ENCODE results near the gene GIGYF2. TPM values are rescaled to one million over a fixed set of nuclear protein-coding genes. Genes with fewer than 3 reads are reported as not detected.
"Not testable (repeated sequence)": the region's sequence is repeated elsewhere in the genome, so short reads cannot be mapped to it uniquely, and the experiment has no call there.

GIGYF2 gene
- polyA plus RNA-seq, 2 donors: 10.9 to 11.0 TPM

DNA sequence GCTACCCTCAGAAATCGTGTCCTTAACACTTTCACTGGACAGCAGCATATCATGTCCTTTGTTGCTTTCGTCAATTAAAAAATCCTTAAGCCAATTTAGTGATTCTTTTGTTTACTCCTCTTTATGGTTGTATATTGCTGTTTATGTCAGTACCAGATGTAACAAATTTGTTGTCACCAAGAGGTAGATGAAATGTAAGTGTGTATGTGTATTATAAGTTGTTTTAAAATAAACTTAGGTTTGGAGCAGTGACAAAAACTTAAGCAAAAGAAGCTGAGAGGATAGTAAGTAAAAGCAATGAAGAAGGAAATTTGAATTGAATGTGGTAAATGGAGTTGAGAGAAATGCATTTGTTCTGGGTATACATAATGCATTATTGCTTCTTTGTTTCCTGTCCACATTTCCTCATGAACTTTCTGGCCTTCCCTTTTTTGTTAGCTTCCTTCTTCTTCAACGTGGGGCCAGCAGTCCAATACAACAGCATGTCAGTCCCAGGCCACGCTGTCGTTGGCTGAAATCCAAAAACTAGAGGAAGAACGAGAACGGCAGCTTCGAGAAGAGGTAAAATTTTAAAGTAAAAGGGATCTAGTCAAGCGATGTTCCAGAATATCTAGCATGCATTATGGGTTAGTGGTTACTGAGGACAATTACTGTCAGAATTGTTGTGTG lies 142.4 kb downstream of the GIGYF2 start:
- H3K27me3 ChIP-seq (ENCODE audit: control insufficient read depth in 1 of 2, insufficient read depth in 2 of 2, low read length in 2 of 2): no peaks in the 10 kb centered on the region
- no peaks in the 10 kb centered on the region for H3K9me3 ChIP-seq (ENCODE audit: control insufficient read depth in 2 of 2, insufficient read depth in 1 of 2, low read depth in 1 of 2, low read length in 1 of 2)
- no peak overlapping the region for H3K4me3 ChIP-seq (ENCODE audit: low read depth in 1 of 2, low read length in 2 of 2)
- WGBS, 2 donors: 34 to 44% methylated on average over 9 of the region's 9 CpGs
- no peaks in the 10 kb centered on the region for H3K4me1 ChIP-seq (ENCODE audit: control insufficient read depth in 2 of 2, insufficient read depth in 2 of 2, low read length in 1 of 2)
- peaks cover 13 to 17% of the 10 kb centered on the region in 2 donors for H3K36me3 ChIP-seq (ENCODE audit: control insufficient read depth in 2 of 2, insufficient read depth in 2 of 2, low read length in 1 of 2)
- H3K27ac ChIP-seq (ENCODE audit: low read depth in 2 of 2, low read length in 1 of 2): no peak overlapping the region

GRCh38 chr2:232842689-232843088 lies 145.6 kb downstream of the GIGYF2 start:
- no peaks in the 10 kb centered on the region for H3K27me3 ChIP-seq (ENCODE audit: control insufficient read depth in 1 of 2, insufficient read depth in 2 of 2, low read length in 2 of 2)
- H3K36me3 ChIP-seq (ENCODE audit: control insufficient read depth in 2 of 2, insufficient read depth in 2 of 2, low read length in 1 of 2): peaks cover 15 to 17% of the 10 kb centered on the region in 2 donors
- H3K27ac ChIP-seq (ENCODE audit: low read depth in 2 of 2, low read length in 1 of 2): no peak overlapping the region
- WGBS, 2 donors: 46 to 59% methylated on average over 2 of the region's 2 CpGs
- no peaks in the 10 kb centered on the region for H3K9me3 ChIP-seq (ENCODE audit: control insufficient read depth in 2 of 2, insufficient read depth in 1 of 2, low read depth in 1 of 2, low read length in 1 of 2)
- no peaks in the 10 kb centered on the region for H3K4me1 ChIP-seq (ENCODE audit: control insufficient read depth in 2 of 2, insufficient read depth in 2 of 2, low read length in 1 of 2)
- H3K4me3 ChIP-seq (ENCODE audit: low read depth in 1 of 2, low read length in 2 of 2): no peak overlapping the region

DNA sequence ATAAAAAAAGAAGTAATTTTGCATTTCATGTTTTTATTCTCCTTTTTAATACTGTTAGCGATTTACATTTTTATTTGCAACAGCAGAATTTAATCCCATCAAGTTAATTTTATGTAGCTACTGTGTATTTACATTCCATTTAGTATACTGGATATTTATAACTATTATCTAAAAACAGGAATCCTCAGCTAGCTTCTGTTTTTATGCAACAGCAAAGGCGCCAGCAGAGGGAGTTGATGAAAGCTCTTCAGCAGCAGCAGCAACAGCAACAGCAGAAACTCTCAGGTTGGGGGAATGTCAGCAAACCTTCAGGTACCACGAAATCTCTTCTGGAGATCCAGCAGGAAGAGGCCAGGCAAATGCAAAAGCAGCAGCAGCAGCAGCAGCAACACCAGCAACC lies 146.7 kb downstream of the GIGYF2 start:
- WGBS, 2 donors: 80 to 93% methylated on average over 3 of the region's 3 CpGs

GRCh38 chr2:232846055-232846454 lies 148.9 kb downstream of the GIGYF2 start:
- H3K4me1 ChIP-seq (ENCODE audit: control insufficient read depth in 2 of 2, insufficient read depth in 2 of 2, low read length in 1 of 2): no peaks in the 10 kb centered on the region
- no peak overlapping the region for H3K4me3 ChIP-seq (ENCODE audit: low read depth in 1 of 2, low read length in 2 of 2)
- H3K36me3 ChIP-seq (ENCODE audit: control insufficient read depth in 2 of 2, insufficient read depth in 2 of 2, low read length in 1 of 2): peaks cover 25 to 26% of the 10 kb centered on the region in 2 donors
- H3K9me3 ChIP-seq (ENCODE audit: control insufficient read depth in 2 of 2, insufficient read depth in 1 of 2, low read depth in 1 of 2, low read length in 1 of 2): no peaks in the 10 kb centered on the region
- no peak overlapping the region for H3K27ac ChIP-seq (ENCODE audit: low read depth in 2 of 2, low read length in 1 of 2)
- H3K27me3 ChIP-seq (ENCODE audit: control insufficient read depth in 1 of 2, insufficient read depth in 2 of 2, low read length in 2 of 2): no peaks in the 10 kb centered on the region

More for the DNA sequence above, 146.7 kb downstream of the GIGYF2 start:
- Histone ChIP-seq H3K4me3 (ENCODE audit: low read depth in 1 of 2, low read length in 2 of 2) (no peak overlapping the region), H3K27ac (ENCODE audit: low read depth in 2 of 2, low read length in 1 of 2) (no peak overlapping the region), H3K4me1 (ENCODE audit: control insufficient read depth in 2 of 2, insufficient read depth in 2 of 2, low read length in 1 of 2) (no peaks in the 10 kb centered on the region), H3K9me3 (ENCODE audit: control insufficient read depth in 2 of 2, insufficient read depth in 1 of 2, low read depth in 1 of 2, low read length in 1 of 2) (no peaks in the 10 kb centered on the region), H3K27me3 (ENCODE audit: control insufficient read depth in 1 of 2, insufficient read depth in 2 of 2, low read length in 2 of 2) (no peaks in the 10 kb centered on the region), H3K36me3 (ENCODE audit: control insufficient read depth in 2 of 2, insufficient read depth in 2 of 2, low read length in 1 of 2) (peaks cover 17 to 18% of the 10 kb centered on the region in 2 donors)

DNA sequence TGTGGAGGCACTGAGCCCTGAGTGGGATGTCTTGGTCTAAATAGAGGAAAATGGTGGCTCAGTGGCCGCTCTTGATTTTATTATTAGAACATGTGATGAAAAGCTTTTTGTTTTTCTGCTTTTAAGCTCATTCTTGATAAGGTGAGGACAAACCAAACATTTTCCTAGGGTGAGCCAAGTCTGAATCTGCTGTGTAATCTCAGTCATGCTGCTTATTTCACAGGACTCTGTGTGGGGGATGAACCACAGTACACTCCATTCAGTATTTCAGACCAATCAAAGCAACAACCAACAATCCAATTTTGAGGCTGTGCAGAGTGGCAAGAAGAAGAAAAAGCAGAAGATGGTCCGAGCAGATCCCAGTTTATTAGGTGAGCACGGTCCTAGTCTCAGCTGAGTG lies 152.9 kb downstream of the GIGYF2 start:
- Histone ChIP-seq H3K36me3 (ENCODE audit: control insufficient read depth in 2 of 2, insufficient read depth in 2 of 2, low read length in 1 of 2) (peaks cover 21 to 23% of the 10 kb centered on the region in 2 donors), H3K27ac (ENCODE audit: low read depth in 2 of 2, low read length in 1 of 2) (no peak overlapping the region), H3K4me3 (ENCODE audit: low read depth in 1 of 2, low read length in 2 of 2) (no peak overlapping the region), H3K9me3 (ENCODE audit: control insufficient read depth in 2 of 2, insufficient read depth in 1 of 2, low read depth in 1 of 2, low read length in 1 of 2) (no peaks in the 10 kb centered on the region), H3K4me1 (ENCODE audit: control insufficient read depth in 2 of 2, insufficient read depth in 2 of 2, low read length in 1 of 2) (no peaks in the 10 kb centered on the region), H3K27me3 (ENCODE audit: control insufficient read depth in 1 of 2, insufficient read depth in 2 of 2, low read length in 2 of 2) (no peaks in the 10 kb centered on the region)
- WGBS, 2 donors: 92 to 96% methylated on average over 3 of the region's 3 CpGs

GRCh38 chr2:232852081-232852480 lies 154.9 kb downstream of the GIGYF2 start:
- not testable (repeated sequence) for H3K27ac ChIP-seq (ENCODE audit: low read depth in 2 of 2, low read length in 1 of 2); H3K27me3 ChIP-seq (ENCODE audit: control insufficient read depth in 1 of 2, insufficient read depth in 2 of 2, low read length in 2 of 2); H3K4me3 ChIP-seq (ENCODE audit: low read depth in 1 of 2, low read length in 2 of 2); H3K9me3 ChIP-seq (ENCODE audit: control insufficient read depth in 2 of 2, insufficient read depth in 1 of 2, low read depth in 1 of 2, low read length in 1 of 2); H3K4me1 ChIP-seq (ENCODE audit: control insufficient read depth in 2 of 2, insufficient read depth in 2 of 2, low read length in 1 of 2)
- 85 to 88% methylated on average over 11 of the region's 11 CpGs for WGBS, 2 donors
- peaks cover 21 to 23% of the 10 kb centered on the region in 2 donors for H3K36me3 ChIP-seq (ENCODE audit: control insufficient read depth in 2 of 2, insufficient read depth in 2 of 2, low read length in 1 of 2)

DNA sequence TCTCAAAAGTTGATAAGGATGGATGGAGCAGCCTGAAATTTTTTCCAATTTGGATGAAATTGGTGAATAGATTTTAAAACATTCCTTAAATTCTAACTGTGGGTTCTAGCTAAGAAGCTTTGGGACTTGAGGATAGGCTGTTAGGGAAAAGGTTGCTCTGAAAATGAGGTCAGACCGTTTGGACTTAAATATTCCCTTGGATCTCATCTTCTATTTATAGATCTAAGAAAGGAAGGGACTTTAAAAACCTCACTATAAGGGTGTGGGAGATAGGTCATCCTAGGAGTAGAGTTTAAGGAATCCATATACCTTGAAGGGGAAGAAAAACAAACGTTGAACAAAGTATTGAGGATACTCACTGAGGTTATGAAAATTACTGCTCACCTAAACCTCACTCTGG lies 155.5 kb downstream of the GIGYF2 start:
- 44 to 49% methylated on average over 2 of the region's 2 CpGs for WGBS, 2 donors
- no peak overlapping the region for H3K4me3 ChIP-seq (ENCODE audit: low read depth in 1 of 2, low read length in 2 of 2)
- no peaks in the 10 kb centered on the region for H3K4me1 ChIP-seq (ENCODE audit: control insufficient read depth in 2 of 2, insufficient read depth in 2 of 2, low read length in 1 of 2)
- no peak overlapping the region for H3K27ac ChIP-seq (ENCODE audit: low read depth in 2 of 2, low read length in 1 of 2)
- peaks cover 21 to 23% of the 10 kb centered on the region in 2 donors for H3K36me3 ChIP-seq (ENCODE audit: control insufficient read depth in 2 of 2, insufficient read depth in 2 of 2, low read length in 1 of 2)
- no peaks in the 10 kb centered on the region for H3K27me3 ChIP-seq (ENCODE audit: control insufficient read depth in 1 of 2, insufficient read depth in 2 of 2, low read length in 2 of 2)
- no peaks in the 10 kb centered on the region for H3K9me3 ChIP-seq (ENCODE audit: control insufficient read depth in 2 of 2, insufficient read depth in 1 of 2, low read depth in 1 of 2, low read length in 1 of 2)

- no peaks in the 10 kb centered on the region for H3K4me1 ChIP-seq (ENCODE audit: control insufficient read depth in 2 of 2, insufficient read depth in 2 of 2, low read length in 1 of 2)
- WGBS, 2 donors: 36 to 42% methylated on average over 7 of the region's 7 CpGs
- H3K4me3 ChIP-seq (ENCODE audit: low read depth in 1 of 2, low read length in 2 of 2): no peak overlapping the region
- no peak overlapping the region for H3K27ac ChIP-seq (ENCODE audit: low read depth in 2 of 2, low read length in 1 of 2)
- peaks cover 23% of the 10 kb centered on the region in 2 donors for H3K36me3 ChIP-seq (ENCODE audit: control insufficient read depth in 2 of 2, insufficient read depth in 2 of 2, low read length in 1 of 2)
- H3K9me3 ChIP-seq (ENCODE audit: control insufficient read depth in 2 of 2, insufficient read depth in 1 of 2, low read depth in 1 of 2, low read length in 1 of 2): no peaks in the 10 kb centered on the region
- no peaks in the 10 kb centered on the region for H3K27me3 ChIP-seq (ENCODE audit: control insufficient read depth in 1 of 2, insufficient read depth in 2 of 2, low read length in 2 of 2)
Measured at GRCh38 chr2:232854082-232854481, 157.0 kb downstream of the GIGYF2 start.

DNA sequence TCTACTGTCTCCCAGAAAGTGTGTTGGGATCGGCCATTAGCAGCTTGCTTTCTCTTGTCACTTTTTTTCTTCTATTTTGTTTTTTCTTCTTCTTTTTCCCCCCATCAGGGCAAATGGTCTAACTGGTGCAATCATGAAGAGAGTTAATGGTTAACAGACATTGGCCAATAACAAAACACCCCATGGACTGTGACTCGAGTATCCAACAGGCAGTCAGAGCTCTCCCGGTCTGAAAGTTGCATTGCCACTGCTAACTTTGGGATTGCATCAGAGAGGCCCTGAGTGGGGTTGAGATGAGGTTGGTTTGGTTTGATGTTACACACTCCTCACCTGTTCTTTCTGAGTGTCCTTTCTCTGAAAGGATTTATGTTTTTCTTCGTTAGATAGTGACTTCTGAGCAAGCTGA lies 160.0 kb downstream of the GIGYF2 start:
- no peaks in the 10 kb centered on the region for H3K27me3 ChIP-seq (ENCODE audit: control insufficient read depth in 1 of 2, insufficient read depth in 2 of 2, low read length in 2 of 2)
- H3K4me3 ChIP-seq (ENCODE audit: low read depth in 1 of 2, low read length in 2 of 2): no peak overlapping the region
- H3K27ac ChIP-seq (ENCODE audit: low read depth in 2 of 2, low read length in 1 of 2): no peak overlapping the region
- no peaks in the 10 kb centered on the region for H3K4me1 ChIP-seq (ENCODE audit: control insufficient read depth in 2 of 2, insufficient read depth in 2 of 2, low read length in 1 of 2)
- H3K36me3 ChIP-seq (ENCODE audit: control insufficient read depth in 2 of 2, insufficient read depth in 2 of 2, low read length in 1 of 2): peaks cover 10 to 14% of the 10 kb centered on the region in 2 donors
- WGBS, 2 donors: 78 to 80% methylated on average over 4 of the region's 4 CpGs
- H3K9me3 ChIP-seq (ENCODE audit: control insufficient read depth in 2 of 2, insufficient read depth in 1 of 2, low read depth in 1 of 2, low read length in 1 of 2): no peaks in the 10 kb centered on the region

- H3K36me3 ChIP-seq (ENCODE audit: control insufficient read depth in 2 of 2, insufficient read depth in 2 of 2, low read length in 1 of 2): peaks cover 10 to 14% of the 10 kb centered on the region in 2 donors
- no peaks in the 10 kb centered on the region for H3K9me3 ChIP-seq (ENCODE audit: control insufficient read depth in 2 of 2, insufficient read depth in 1 of 2, low read depth in 1 of 2, low read length in 1 of 2)
- no peaks in the 10 kb centered on the region for H3K4me1 ChIP-seq (ENCODE audit: control insufficient read depth in 2 of 2, insufficient read depth in 2 of 2, low read length in 1 of 2)
- H3K27ac ChIP-seq (ENCODE audit: low read depth in 2 of 2, low read length in 1 of 2): no peak overlapping the region
- H3K27me3 ChIP-seq (ENCODE audit: control insufficient read depth in 1 of 2, insufficient read depth in 2 of 2, low read length in 2 of 2): no peaks in the 10 kb centered on the region
- H3K4me3 ChIP-seq (ENCODE audit: low read depth in 1 of 2, low read length in 2 of 2): no peak overlapping the region
- WGBS, 2 donors: 94% methylated on average over 4 of the region's 4 CpGs
Measured at GRCh38 chr2:232859385-232859916, 162.3 kb downstream of the GIGYF2 start.

All from esophagus (tissue), 2 donors.